GM18951 (cell line): Measurements from ENCODE around the gene CYP39A1.

ENCODE experiments used
- POLR2A ChIP-seq: IDR thresholded peaks from 4 replicates; pipeline ENCODE4 v1.6.1; 2011; ENCODE audit warnings: mild to moderate bottlenecking; ENCODE audit not compliant: insufficient read length, insufficient read depth; ENCODE audit errors: extremely low read depth
- in situ Hi-C: fragments of 300-500 bp; cut with MboI; formaldehyde crosslinking; loops from one replicate; pipeline ENCODE4 v1.12.0; 2022; ENCODE audit warnings: low sequenced_read_pairs, mixed read lengths, inconsistent platforms; ENCODE audit not compliant: unreplicated experiment

Gene CYP39A1

DNA sequence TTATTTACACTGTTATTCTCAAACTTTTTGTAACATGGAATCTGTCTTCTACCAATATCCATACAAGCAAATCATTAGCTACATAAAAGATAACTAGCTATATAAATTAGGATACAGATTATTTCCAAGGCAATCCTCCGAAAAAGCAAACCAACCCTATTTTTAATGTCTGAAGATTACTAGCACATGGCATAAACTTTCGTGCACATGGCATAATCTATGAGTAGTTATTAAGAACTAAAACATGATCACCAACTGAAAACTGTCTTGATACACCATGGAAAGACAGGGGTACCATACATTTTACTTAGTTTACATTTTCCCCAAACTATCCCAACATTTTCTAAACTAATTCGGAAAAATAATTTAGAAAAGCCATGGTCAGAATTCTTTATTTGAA, 54.4 kb downstream of the CYP39A1 start:
- TF ChIP-seq POLR2A = no peak
- in situ Hi-C loops = no loop called here

DNA sequence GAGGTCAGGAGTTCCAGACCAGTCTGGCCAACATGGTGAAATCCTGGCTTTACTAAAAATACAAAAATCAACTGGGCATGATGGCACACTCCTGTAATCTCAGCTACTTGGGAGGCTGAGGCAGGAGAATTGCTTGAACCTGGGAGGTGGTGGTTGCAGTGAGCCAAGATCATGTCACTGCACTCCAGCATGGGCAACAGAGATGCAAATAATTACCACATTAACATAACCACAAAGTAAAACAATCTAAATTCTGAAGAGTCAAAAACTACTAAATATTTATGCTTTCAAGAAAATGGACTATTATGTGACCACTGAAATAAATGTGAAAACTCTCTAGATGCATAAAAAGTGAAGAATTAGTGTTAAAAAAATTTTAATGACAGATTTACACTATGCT, 59.9 kb downstream of the CYP39A1 start:
- in situ Hi-C loops = no loop called here
- TF ChIP-seq POLR2A = no peak

DNA sequence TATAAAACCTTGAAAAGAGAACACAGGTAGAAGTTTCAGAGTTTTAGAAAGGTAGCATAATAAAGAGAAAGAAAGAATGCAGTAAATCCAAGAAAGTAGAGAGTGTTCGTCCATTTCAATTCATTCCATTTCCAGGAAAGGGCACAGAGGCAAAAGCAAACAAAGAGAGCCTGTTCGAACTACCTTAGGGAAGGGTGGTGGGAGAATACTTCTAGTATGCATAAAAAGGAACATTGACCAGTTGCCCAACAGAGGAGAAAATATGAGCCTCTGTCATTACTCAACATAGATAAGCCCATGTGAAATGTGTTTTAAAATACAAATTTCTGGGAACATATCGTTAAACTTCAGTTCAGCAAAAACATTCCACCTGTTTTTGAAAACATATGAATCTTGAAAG, 60.6 kb downstream of the CYP39A1 start:
- TF ChIP-seq POLR2A = no peak
- in situ Hi-C loops = no loop called here

DNA sequence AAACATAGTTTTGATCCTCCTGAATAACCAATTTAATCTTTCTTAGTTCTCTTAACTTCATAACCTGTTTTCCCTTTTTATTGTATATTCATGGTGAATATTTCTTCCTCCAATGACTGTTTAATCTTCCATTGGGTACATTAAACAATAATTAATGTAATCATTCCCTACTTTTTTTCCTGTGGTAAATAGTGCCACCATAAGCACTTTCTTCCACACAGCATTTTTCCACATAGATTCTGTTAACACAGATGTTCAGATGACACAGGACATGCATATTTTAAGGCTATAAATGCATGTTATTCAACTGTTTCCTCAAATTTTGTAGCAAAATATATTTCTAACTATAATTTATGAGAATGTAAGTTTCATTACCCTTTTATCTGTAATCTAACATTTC, 61.9 kb downstream of the CYP39A1 start:
- in situ Hi-C loops = no loop called here
- TF ChIP-seq POLR2A = no peak

GRCh38 chr6:46586906-46587305, 65.7 kb downstream of the CYP39A1 start:
- in situ Hi-C loops = no loop called here
- no peak for TF ChIP-seq POLR2A

DNA sequence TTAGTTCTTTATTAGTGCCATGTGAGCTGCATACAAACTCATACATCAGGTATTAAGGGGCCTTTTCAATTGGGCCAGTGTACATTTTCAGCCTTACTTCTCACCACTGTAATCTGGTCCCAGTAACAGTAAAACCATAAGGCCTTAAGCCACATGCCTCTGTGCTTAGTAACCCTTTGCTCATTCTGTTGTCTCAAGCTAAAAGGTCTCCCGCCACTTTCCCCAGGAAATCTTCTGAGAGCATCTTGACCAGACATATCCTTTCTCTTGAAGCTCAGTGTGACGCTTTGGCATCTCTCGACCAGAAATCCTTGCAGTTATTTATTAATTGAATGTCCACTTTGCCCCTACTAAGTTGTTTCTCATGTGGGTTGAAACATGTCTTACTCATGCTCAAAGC, 68.0 kb downstream of the CYP39A1 start:
- in situ Hi-C loops = no loop called here
- TF ChIP-seq POLR2A = no peak

GRCh38 chr6:46583721-46584120, 68.9 kb downstream of the CYP39A1 start:
- in situ Hi-C loops = no loop called here
- TF ChIP-seq POLR2A = no peak

- in situ Hi-C loops = no loop called here
- no peak for TF ChIP-seq POLR2A
Measured at GRCh38 chr6:46583081-46583480, 69.5 kb downstream of the CYP39A1 start.

- TF ChIP-seq POLR2A = no peak
- in situ Hi-C loops = no loop called here
Measured at GRCh38 chr6:46581459-46582177, 71.0 kb downstream of the CYP39A1 start.

DNA sequence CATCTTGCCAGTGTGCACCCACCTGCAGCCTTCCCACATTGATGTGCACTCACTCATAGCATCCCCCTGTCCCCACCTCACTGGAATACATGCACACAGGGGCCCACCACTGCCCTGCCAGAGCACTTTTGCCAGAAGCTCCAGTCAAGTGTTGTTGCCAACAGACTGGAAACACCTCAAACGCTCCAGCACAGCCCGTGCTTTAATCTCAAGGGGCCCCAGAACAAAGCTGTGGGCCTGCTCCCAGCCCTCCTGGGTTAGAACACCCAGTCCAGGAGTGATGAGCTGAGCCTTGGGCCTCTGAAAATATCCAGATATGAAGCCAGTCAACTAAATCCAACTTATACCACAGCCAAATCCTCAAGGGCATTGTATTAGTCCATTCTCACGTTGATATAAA, 77.1 kb downstream of the CYP39A1 start:
- in situ Hi-C loops = no loop called here
- no peak for TF ChIP-seq POLR2A

DNA sequence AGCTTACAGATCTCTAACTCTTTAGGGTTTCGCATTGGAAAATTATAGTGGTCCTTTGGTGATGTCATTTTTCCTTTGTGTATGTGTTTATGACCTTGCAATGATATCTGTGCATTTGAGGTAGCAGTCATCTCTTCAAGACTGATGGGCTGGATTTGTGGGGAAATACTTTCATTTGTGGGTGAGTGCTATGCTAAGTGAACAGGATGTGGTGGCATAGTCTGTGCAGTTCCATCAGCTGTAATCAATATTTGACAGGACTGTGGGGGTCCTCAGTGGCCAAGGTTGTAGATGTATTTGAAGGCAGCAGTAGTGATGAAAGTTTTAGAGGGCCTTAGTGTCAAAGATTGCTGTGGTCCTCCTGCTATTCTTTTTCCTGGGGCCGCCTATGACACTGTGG, 79.5 kb downstream of the CYP39A1 start:
- in situ Hi-C loops = no loop called here
- TF ChIP-seq POLR2A = no peak

- no peak for TF ChIP-seq POLR2A
- in situ Hi-C loops = no loop called here
Measured at GRCh38 chr6:46565531-46565930, 87.1 kb downstream of the CYP39A1 start.

DNA sequence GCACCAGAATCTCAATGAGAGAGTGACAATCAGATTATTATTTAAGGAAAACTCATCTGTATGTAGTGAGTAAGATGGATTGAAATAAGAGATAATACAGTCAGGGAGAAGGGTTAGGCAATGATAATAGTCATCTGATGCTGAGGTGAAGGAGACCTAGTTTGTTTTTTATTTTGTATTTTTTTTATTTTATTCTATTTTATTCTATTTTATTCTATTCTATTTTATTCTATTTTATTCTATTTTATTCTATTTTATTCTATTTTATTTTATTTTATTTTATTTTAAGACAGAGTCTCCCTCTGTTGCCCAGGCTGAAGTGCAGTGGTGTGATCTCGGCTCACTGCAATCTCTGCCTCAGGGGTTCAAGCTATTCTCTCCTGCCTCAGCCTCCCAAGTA, 88.7 kb downstream of the CYP39A1 start:
- no peak for TF ChIP-seq POLR2A
- in situ Hi-C loops = no loop called here

DNA sequence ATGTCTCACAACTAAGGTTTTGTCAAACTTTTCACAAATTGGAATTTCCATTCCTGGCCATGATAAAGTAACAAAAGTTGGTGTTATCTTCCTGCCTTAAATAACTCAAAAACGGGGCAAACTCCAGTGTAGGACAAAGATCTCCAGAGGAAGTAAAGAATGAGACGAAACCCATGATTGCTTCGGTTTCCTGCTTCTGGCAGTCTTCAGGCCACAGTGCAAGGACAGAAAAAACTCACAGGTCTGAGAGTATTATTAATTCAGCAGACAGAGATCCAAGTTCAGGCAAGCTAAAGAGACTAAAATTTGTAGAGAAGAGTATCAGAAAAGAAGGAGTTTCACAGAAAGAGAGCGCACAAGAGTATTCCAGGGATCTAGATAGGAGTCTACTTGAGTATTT, 96.6 kb downstream of the CYP39A1 start:
- TF ChIP-seq POLR2A = no peak
- in situ Hi-C loops = no loop called here

DNA sequence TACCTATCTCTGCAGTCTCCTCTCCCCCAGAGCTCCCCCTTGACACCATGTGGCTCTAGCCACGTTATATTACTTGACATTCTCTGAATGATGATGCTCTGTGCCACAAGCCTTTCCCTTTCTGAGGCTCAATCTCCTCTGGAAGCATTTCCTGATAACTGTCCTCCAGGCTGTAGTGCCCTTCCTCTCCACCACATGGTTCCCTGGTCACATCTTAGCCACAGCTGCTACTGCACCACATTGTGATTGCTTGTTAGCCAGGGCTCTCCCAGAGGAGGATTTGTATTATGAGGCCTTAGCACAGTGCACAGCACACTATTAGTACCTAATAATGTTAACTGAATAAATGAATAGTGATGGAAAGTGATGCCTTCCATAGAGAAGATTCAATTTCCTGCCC, 97.5 kb downstream of the CYP39A1 start:
- no peak for TF ChIP-seq POLR2A
- in situ Hi-C loops = no loop called here
